GM12891 (cell line): ENCODE results near the gene PITPNC1.

Source experiments
- PAX5 ChIP-seq: IDR thresholded peaks from 2 replicates; pipeline ENCODE4 v1.6.1; 2011; ENCODE audit warnings: low read length, moderate library complexity, mild to moderate bottlenecking; ENCODE audit not compliant: insufficient read depth, severe bottlenecking
- POLR2A ChIP-seq: IDR thresholded peaks from 2 replicates; pipeline ENCODE4 v1.6.1; 2011; ENCODE audit warnings: low read depth, low read length, control low read depth
- POLR2AphosphoS5 ChIP-seq: IDR thresholded peaks from 2 replicates; pipeline ENCODE4 v1.6.1; 2011; ENCODE audit warnings: low read depth, low read length, control low read depth
- POU2F2 ChIP-seq: IDR thresholded peaks from 2 replicates; pipeline ENCODE4 v1.6.1; 2011; ENCODE audit warnings: low read depth, mild to moderate bottlenecking, control low read depth, low read length, moderate library complexity
- SPI1 ChIP-seq: IDR thresholded peaks from 2 replicates; pipeline ENCODE4 v1.6.1; 2011; ENCODE audit warnings: low read depth, low read length, control low read depth
- TAF1 ChIP-seq: IDR thresholded peaks from 2 replicates; pipeline ENCODE4 v1.6.1; 2011; ENCODE audit warnings: low read depth, low read length, control low read depth

DNA sequence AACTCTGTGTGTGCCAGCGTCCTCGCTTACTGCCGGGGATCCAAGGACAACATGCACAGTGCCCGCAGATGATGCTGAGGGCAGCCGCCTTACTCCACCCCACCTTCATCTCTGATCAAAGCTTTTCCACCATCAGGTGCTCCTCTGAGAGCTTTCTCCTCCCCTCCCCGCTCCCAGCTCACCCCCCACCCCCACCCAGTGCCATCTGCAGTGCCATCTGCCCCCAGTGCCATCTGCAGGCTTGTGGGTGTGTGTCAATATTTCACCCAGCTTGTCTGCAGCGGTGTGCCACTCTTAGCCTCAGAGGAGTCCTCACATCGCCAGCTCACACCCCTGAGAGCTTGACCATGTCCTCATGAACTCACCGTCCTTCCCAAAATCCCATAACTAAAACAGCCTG is 242.5 kb downstream of the PITPNC1 start:
- TF ChIP-seq POLR2AphosphoS5 (no peak), POLR2A (no peak), SPI1 (no peak), POU2F2 (no peak), TAF1 (no peak), PAX5 (no peak)
